ENCODE results near the gene ROR1. TPM values are rescaled to one million over a fixed set of nuclear protein-coding genes. Genes with fewer than 3 reads are reported as not detected.

Gene ROR1
- total and polyA plus RNA-seq, 7 experiments from 2014 or later = 0.07 to 0.22 (median 0.16) TPM; not detected in 4

DNA sequence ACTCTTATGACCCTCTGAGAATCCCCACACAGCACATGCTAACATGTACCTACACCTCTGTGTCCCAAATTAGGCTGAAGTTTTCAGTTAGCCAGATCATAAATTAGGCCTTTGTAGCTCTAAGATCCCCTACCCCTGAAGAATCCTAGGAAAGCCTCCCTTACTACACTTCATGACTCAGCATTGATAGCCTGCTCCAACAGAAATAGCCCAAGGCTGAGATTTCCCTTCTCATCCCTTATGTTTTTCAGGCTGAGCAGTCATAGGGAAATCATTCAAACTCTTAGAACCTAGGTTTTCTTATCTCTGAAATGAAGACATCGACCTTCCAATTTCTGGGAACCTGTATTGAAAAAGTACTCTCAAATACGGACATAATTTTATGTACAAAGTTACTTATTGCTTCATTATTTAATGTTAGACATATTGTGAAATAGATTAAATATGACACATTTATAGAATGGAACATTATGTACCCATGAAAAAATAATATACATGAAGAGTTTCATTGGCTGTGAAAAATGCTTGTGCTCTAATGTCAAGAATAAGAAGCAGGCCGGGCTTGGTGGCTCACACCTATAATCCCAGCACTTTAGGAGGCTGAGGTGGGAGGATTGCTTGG lies 307.2 kb downstream of the ROR1 start:
- no peak for DNase-seq
- ATAC-seq = no peak
- H3K27ac ChIP-seq (ENCODE audit: low read depth, low read length) = no peak overlapping the region
- intact Hi-C loops (cut with micrococcal nuclease) = no loop called here
- Mint-ChIP-seq H3K27me3 (no peaks in the 10 kb centered on the region), H3K27ac (no peak overlapping the region), H3K4me3 (no peak overlapping the region), H3K9me3 (no peaks in the 10 kb centered on the region), H3K36me3 (no peaks in the 10 kb centered on the region), H3K4me1 (no peaks in the 10 kb centered on the region)
- POLR2A ChIA-PET = no interaction called here
- no peaks in the 10 kb centered on the region for H3K4me1 ChIP-seq (ENCODE audit: control insufficient read depth in 2 of 2, insufficient read depth in 2 of 2, low read length in 2 of 2)
- H3K4me3 ChIP-seq (ENCODE audit: low read length) = no peak overlapping the region
- no peaks in the 10 kb centered on the region for H3K9me3 ChIP-seq (ENCODE audit: control insufficient read depth in 2 of 3, low read length in 3 of 3)
- CTCF ChIA-PET = no interaction called here
- H3K27me3 ChIP-seq (ENCODE audit: control insufficient read depth in 2 of 2, insufficient read depth in 2 of 2, low read length in 2 of 2) = no peaks in the 10 kb centered on the region
- H3K36me3 ChIP-seq (ENCODE audit: control insufficient read depth in 2 of 3, insufficient read depth in 3 of 3, low read length in 3 of 3) = no peaks in the 10 kb centered on the region

DNA sequence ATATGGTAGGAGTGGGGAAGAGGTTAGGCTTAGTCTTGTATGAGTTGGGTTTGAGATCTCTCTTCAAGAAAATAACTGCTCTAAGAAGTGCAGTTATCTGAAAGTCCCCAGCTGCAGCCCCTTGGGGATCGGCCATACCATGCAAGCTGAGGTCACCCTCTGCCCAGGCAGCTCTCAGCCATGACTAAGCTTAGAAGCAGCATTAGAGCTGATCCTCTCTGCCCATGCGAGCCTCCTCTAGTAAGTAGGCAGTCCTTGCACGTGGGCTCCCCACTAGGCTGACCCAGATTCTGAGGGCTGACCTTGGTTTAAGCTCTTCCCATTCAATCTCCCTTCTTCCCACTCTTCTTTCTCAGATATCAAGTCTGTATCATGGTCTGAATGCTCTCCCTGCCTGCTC lies 308.6 kb downstream of the ROR1 start:
- Histone ChIP-seq H3K4me1 (ENCODE audit: control insufficient read depth in 2 of 2, insufficient read depth in 2 of 2, low read length in 2 of 2) (no peaks in the 10 kb centered on the region), H3K36me3 (ENCODE audit: control insufficient read depth in 2 of 3, insufficient read depth in 3 of 3, low read length in 3 of 3) (no peaks in the 10 kb centered on the region), H3K9me3 (ENCODE audit: control insufficient read depth in 2 of 3, low read length in 3 of 3) (no peaks in the 10 kb centered on the region), H3K27me3 (ENCODE audit: control insufficient read depth in 2 of 2, insufficient read depth in 2 of 2, low read length in 2 of 2) (no peaks in the 10 kb centered on the region), H3K27ac (ENCODE audit: low read depth, low read length) (no peak overlapping the region), H3K4me3 (ENCODE audit: low read length) (no peak overlapping the region)
- intact Hi-C loops (cut with micrococcal nuclease) = no loop called here
- ChIA-PET CTCF (no interaction called here), POLR2A (no interaction called here)
- no peak overlapping the region for H3K27ac Mint-ChIP-seq
- no peak for ATAC-seq
- H3K4me3 Mint-ChIP-seq = no peak overlapping the region
- no peaks in the 10 kb centered on the region for H3K36me3 Mint-ChIP-seq
- no peaks in the 10 kb centered on the region for H3K9me3 Mint-ChIP-seq
- H3K4me1 Mint-ChIP-seq = no peaks in the 10 kb centered on the region
- DNase-seq = no peak
- no peaks in the 10 kb centered on the region for H3K27me3 Mint-ChIP-seq

DNA sequence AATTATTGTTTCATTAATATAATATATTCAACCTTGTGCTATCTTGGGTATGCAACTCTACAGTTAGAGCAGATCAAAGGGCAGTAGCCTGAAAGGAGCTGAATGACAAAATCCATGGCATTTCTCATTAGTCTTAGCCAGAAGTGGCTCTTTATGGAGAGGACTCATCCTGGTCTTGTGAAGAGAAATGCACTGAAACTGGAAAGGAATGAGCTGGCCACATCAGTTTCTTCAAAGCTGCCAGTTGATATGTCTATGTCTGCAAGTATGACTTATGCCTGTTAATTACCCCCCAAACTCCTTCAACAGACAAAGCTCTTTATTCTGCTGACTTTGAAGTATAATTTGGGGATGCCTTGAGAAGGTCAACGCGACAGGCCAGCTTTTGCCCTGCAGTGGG lies 310.6 kb downstream of the ROR1 start:
- CTCF ChIA-PET = interaction anchor here (0.6 kb wide), 1 partner anchor 228 kb away, joined by 3 read pairs; no protein-coding TSS in a partner anchor
- no peaks in the 10 kb centered on the region for H3K4me1 ChIP-seq (ENCODE audit: control insufficient read depth in 2 of 2, insufficient read depth in 2 of 2, low read length in 2 of 2)
- no peak overlapping the region for H3K27ac ChIP-seq (ENCODE audit: low read depth, low read length)
- intact Hi-C loops (cut with micrococcal nuclease) = no loop called here
- H3K4me3 ChIP-seq (ENCODE audit: low read length) = no peak overlapping the region
- Mint-ChIP-seq H3K36me3 (no peaks in the 10 kb centered on the region), H3K27ac (no peak overlapping the region), H3K27me3 (peaks cover 0 to under 1% (median 0%) of the 10 kb centered on the region in 5 donors), H3K4me3 (no peak overlapping the region), H3K4me1 (no peaks in the 10 kb centered on the region), H3K9me3 (no peaks in the 10 kb centered on the region)
- POLR2A ChIA-PET = no interaction called here
- H3K27me3 ChIP-seq (ENCODE audit: control insufficient read depth in 2 of 2, insufficient read depth in 2 of 2, low read length in 2 of 2) = no peaks in the 10 kb centered on the region
- H3K9me3 ChIP-seq (ENCODE audit: control insufficient read depth in 2 of 3, low read length in 3 of 3) = no peaks in the 10 kb centered on the region
- ATAC-seq (no peak), DNase-seq (no peak)
- H3K36me3 ChIP-seq (ENCODE audit: control insufficient read depth in 2 of 3, insufficient read depth in 3 of 3, low read length in 3 of 3) = no peaks in the 10 kb centered on the region

DNA sequence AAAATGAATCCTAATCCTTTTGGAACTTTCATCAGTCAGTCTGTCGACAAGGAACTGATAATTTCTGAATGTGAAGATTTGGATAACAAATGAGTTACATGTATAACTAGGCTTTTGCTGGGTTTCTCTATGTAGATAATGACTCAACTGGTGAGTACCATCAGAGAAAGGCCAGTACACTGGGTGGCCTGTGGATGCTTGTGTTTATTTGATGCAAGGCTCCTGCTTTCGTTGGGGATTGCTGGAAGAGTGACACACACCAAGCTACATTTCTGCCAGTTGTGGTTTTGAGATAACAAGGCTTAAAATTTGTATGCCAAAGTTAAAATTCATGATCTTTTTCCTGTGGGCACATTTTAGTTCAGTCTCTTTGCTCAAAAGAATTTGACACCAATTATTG lies 314.0 kb downstream of the ROR1 start:
- POLR2A ChIA-PET = no interaction called here
- no peak overlapping the region for H3K4me3 Mint-ChIP-seq
- H3K4me1 Mint-ChIP-seq = no peaks in the 10 kb centered on the region
- H3K27me3 Mint-ChIP-seq = peaks cover 0 to 10% (median 0%) of the 10 kb centered on the region in 5 donors
- H3K9me3 Mint-ChIP-seq = peaks cover 0 to 4% (median 0%) of the 10 kb centered on the region in 11 donors
- Histone ChIP-seq H3K4me3 (ENCODE audit: low read length) (no peak overlapping the region), H3K9me3 (ENCODE audit: control insufficient read depth in 2 of 3, low read length in 3 of 3) (no peaks in the 10 kb centered on the region), H3K36me3 (ENCODE audit: control insufficient read depth in 2 of 3, insufficient read depth in 3 of 3, low read length in 3 of 3) (no peaks in the 10 kb centered on the region), H3K27me3 (ENCODE audit: control insufficient read depth in 2 of 2, insufficient read depth in 2 of 2, low read length in 2 of 2) (no peaks in the 10 kb centered on the region), H3K4me1 (ENCODE audit: control insufficient read depth in 2 of 2, insufficient read depth in 2 of 2, low read length in 2 of 2) (no peaks in the 10 kb centered on the region), H3K27ac (ENCODE audit: low read depth, low read length) (no peak overlapping the region)
- intact Hi-C loops (cut with micrococcal nuclease) = no loop called here
- ATAC-seq (no peak), DNase-seq (no peak)
- H3K27ac Mint-ChIP-seq = peak overlapping the region in 1 of 9 donors; percentile 11
- no peaks in the 10 kb centered on the region for H3K36me3 Mint-ChIP-seq
- CTCF ChIA-PET = no interaction called here

DNA sequence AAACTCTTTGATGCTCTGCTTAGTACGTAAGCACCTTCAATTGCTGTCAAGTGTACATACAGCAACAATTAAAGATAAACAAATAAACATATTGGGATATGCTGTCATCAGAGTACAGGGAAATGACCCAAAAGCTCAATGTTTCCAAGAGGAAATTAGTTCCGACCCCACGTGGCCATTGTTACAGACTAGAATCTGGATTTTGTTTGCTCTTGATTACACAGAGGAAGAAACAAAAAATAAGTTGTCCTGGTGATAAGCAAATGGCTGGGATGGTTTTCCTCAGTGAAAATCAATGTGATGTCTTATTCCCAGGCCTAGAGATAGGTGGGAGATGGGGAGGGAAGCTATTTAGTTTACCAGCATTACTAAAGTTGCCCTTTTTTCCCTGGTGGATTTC lies 316.6 kb downstream of the ROR1 start:
- no peaks in the 10 kb centered on the region for H3K36me3 Mint-ChIP-seq
- CTCF ChIA-PET = no interaction called here
- H3K9me3 Mint-ChIP-seq = peaks cover 0 to 4% (median 0%) of the 10 kb centered on the region in 11 donors
- no peak overlapping the region for H3K27ac ChIP-seq (ENCODE audit: low read depth, low read length)
- DNase-seq (no peak), ATAC-seq (no peak)
- H3K36me3 ChIP-seq (ENCODE audit: control insufficient read depth in 2 of 3, insufficient read depth in 3 of 3, low read length in 3 of 3) = no peaks in the 10 kb centered on the region
- no peaks in the 10 kb centered on the region for H3K4me1 Mint-ChIP-seq
- intact Hi-C loops (cut with micrococcal nuclease) = no loop called here
- H3K4me3 Mint-ChIP-seq = no peak overlapping the region
- no peaks in the 10 kb centered on the region for H3K9me3 ChIP-seq (ENCODE audit: control insufficient read depth in 2 of 3, low read length in 3 of 3)
- POLR2A ChIA-PET = no interaction called here
- peaks cover 0 to 10% (median 0%) of the 10 kb centered on the region in 5 donors for H3K27me3 Mint-ChIP-seq
- H3K4me3 ChIP-seq (ENCODE audit: low read length) = no peak overlapping the region
- H3K27ac Mint-ChIP-seq = no peak overlapping the region
- H3K4me1 ChIP-seq (ENCODE audit: control insufficient read depth in 2 of 2, insufficient read depth in 2 of 2, low read length in 2 of 2) = no peaks in the 10 kb centered on the region
- no peaks in the 10 kb centered on the region for H3K27me3 ChIP-seq (ENCODE audit: control insufficient read depth in 2 of 2, insufficient read depth in 2 of 2, low read length in 2 of 2)

DNA sequence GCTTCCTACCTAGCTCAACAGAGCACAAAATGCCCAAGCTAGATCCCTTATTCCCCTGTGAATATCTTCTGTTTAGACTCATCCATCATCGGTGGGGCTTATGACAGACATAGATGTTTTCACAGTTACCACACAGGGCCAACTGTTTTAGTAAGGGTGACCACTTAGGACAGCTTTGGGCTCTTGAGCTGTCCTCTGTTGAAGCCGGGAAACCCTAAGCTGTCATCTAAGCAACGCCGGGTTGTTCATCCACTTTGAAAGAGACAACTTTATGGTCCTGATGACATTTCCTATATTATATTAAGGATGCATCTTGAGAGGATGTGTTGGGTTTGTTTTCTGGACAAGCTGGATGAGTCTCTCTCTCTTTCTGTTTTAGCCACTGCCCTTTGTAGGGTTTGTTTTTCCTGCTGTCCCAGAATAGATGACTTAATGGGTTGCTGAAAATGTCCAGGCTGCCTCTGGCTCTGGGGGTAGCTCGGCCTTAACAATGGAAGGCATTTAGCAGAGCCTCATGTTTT lies 319.1 kb downstream of the ROR1 start:
- ChIA-PET CTCF (interaction anchor here (0.7 kb wide), 1 partner anchor 1681 kb away, joined by 7 read pairs; no protein-coding TSS in a partner anchor), POLR2A (interaction anchor here (0.7 kb wide), 1 partner anchor 77 kb away, joined by 3 read pairs; no protein-coding TSS in a partner anchor)
- Histone ChIP-seq H3K4me1 (ENCODE audit: control insufficient read depth in 2 of 2, insufficient read depth in 2 of 2, low read length in 2 of 2) (no peaks in the 10 kb centered on the region), H3K36me3 (ENCODE audit: control insufficient read depth in 2 of 3, insufficient read depth in 3 of 3, low read length in 3 of 3) (no peaks in the 10 kb centered on the region), H3K4me3 (ENCODE audit: low read length) (no peak overlapping the region), H3K27me3 (ENCODE audit: control insufficient read depth in 2 of 2, insufficient read depth in 2 of 2, low read length in 2 of 2) (no peaks in the 10 kb centered on the region), H3K27ac (ENCODE audit: low read depth, low read length) (no peak overlapping the region), H3K9me3 (ENCODE audit: control insufficient read depth in 2 of 3, low read length in 3 of 3) (no peaks in the 10 kb centered on the region)
- ATAC-seq (no peak), DNase-seq (no peak)
- H3K4me1 Mint-ChIP-seq = no peaks in the 10 kb centered on the region
- peaks cover 0 to 15% (median 4%) of the 10 kb centered on the region in 5 donors for H3K27me3 Mint-ChIP-seq
- no peaks in the 10 kb centered on the region for H3K36me3 Mint-ChIP-seq
- H3K4me3 Mint-ChIP-seq = no peak overlapping the region
- no peak overlapping the region for H3K27ac Mint-ChIP-seq
- H3K9me3 Mint-ChIP-seq = peaks cover 0 to 6% (median 0%) of the 10 kb centered on the region in 11 donors
- intact Hi-C loops (cut with micrococcal nuclease) = no loop called here

DNA sequence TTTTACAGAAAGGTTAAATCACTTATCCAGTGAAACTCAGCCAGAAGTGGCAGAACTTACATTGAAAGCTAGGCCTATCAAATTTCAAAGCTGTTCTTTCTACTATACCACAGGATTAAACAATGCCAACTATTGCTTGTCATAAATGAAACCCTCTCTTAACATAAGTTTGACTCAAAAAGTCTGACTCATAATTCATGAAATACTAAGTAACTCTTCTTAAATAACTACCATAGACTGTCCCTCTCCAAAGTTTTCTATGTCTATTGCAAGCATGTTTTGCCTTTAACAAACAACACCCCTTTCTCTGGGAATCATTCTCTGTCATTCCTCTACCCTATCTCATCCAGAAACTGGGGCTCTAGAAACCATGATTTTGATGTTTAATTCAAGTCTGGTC lies 320.1 kb downstream of the ROR1 start:
- Mint-ChIP-seq H3K27me3 (peaks cover 0 to 15% (median 4%) of the 10 kb centered on the region in 5 donors), H3K27ac (no peak overlapping the region), H3K36me3 (no peaks in the 10 kb centered on the region), H3K4me3 (no peak overlapping the region), H3K9me3 (peaks cover 0 to 6% (median 0%) of the 10 kb centered on the region in 11 donors), H3K4me1 (no peaks in the 10 kb centered on the region)
- Histone ChIP-seq H3K36me3 (ENCODE audit: control insufficient read depth in 2 of 3, insufficient read depth in 3 of 3, low read length in 3 of 3) (no peaks in the 10 kb centered on the region), H3K9me3 (ENCODE audit: control insufficient read depth in 2 of 3, low read length in 3 of 3) (no peaks in the 10 kb centered on the region), H3K27ac (ENCODE audit: low read depth, low read length) (no peak overlapping the region), H3K4me3 (ENCODE audit: low read length) (no peak overlapping the region), H3K27me3 (ENCODE audit: control insufficient read depth in 2 of 2, insufficient read depth in 2 of 2, low read length in 2 of 2) (no peaks in the 10 kb centered on the region), H3K4me1 (ENCODE audit: control insufficient read depth in 2 of 2, insufficient read depth in 2 of 2, low read length in 2 of 2) (no peaks in the 10 kb centered on the region)
- DNase-seq = no peak
- CTCF ChIA-PET = no interaction called here
- ATAC-seq = no peak
- POLR2A ChIA-PET = no interaction called here
- intact Hi-C loops (cut with micrococcal nuclease) = no loop called here
